GM23248 (cell line): ENCODE data around the gene EXOC3L2.

Experiments
- EZH2 ChIP-seq: fragments of 200-600 bp; sonication (generic); IDR thresholded peaks from 2 replicates; pipeline ENCODE4 v1.6.1; 2018; ENCODE audit warnings: antibody characterized with exemption, mild to moderate bottlenecking; ENCODE audit not compliant: insufficient read depth, poor library complexity, severe bottlenecking
- EZH2phosphoT487 ChIP-seq: fragments of 200-600 bp; sonication (generic); IDR thresholded peaks from 2 replicates; pipeline ENCODE4 v1.6.1; 2018; ENCODE audit warnings: antibody characterized with exemption, moderate library complexity, mild to moderate bottlenecking, low read depth; ENCODE audit not compliant: insufficient read depth

DNA sequence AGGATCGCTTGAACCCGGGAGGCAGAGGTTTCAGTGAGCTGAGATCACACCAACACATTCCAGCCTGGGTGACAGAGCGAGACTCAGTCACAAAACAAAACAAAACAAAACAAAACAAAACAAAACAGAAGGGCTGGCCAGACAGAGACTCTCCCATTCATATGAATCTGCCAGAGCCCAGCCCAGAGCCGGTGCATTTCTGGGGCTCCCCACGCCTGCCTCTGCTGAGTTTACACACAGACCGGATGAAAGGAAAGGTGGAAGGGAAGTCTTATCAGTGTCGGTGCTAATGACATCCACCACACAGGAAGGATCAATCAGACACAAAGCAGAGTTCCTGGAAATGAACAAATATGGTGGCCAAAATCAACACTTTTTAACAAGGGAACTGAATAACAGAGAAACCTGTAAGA lies 74.0 kb downstream of the EXOC3L2 start:
- TF ChIP-seq EZH2 (no peak), EZH2phosphoT487 (no peak)
